Esophagus squamous epithelium (tissue), 5 donors: ENCODE results near the gene GAK. TPM values are rescaled to one million over a fixed set of nuclear protein-coding genes. Genes with fewer than 3 reads are reported as not detected.

Experiments used
- DNase-seq: peaks from one replicate; lab custom pipeline; 2025; lab: John Stamatoyannopoulos, UW
- H3K27ac ChIP-seq, 4 donors: fragments of 200-600 bp; sonication (generic); one replicate each; pipeline ENCODE4 v1.5.1; 2016 to 2019; ENCODE audit warnings: mild to moderate bottlenecking in 1 of 4
- H3K27me3 ChIP-seq, 4 donors: fragments of 200-600 bp; sonication (generic); 1 replicate in 3 of 4; 2 replicates in 1 of 4; pipeline versions ENCODE4 v1.5.1 to v1.6.0; 2017 to 2021; ENCODE audit warnings: antibody characterized with exemption in 1 of 4
- H3K36me3 ChIP-seq, 3 donors: fragments of 200-600 bp; sonication (generic); one replicate each; pipeline ENCODE4 v1.5.1; 2016 to 2019
- H3K4me1 ChIP-seq, 3 donors: fragments of 200-600 bp; sonication (generic); one replicate each; pipeline ENCODE4 v1.5.1; 2017 to 2019
- H3K4me3 ChIP-seq, 4 donors: fragments of 200-600 bp; sonication (generic); 1 replicate in 3 of 4; 2 replicates in 1 of 4; pipeline ENCODE4 v1.5.1; 2016 to 2019; ENCODE audit warnings: mild to moderate bottlenecking in 2 of 4, moderate library complexity in 1 of 4
- H3K9me3 ChIP-seq, 3 donors: fragments of 200-600 bp; sonication (generic); one replicate each; pipeline ENCODE4 v1.5.1; 2016 to 2019
- POLR2A ChIP-seq, 4 donors: fragments of 450-650 bp; IDR thresholded peaks; one replicate each; pipeline ENCODE4 v1.6.1; 2017; ENCODE audit warnings: antibody characterized with exemption in 4 of 4, mild to moderate bottlenecking in 4 of 4, moderate library complexity in 3 of 4
- WGBS, 2 donors: methylation state at CpG; one replicate each; pipeline ENCODE4 v1.1.5; 2018; 5-methylcytosine and 5-hydroxymethylcytosine counted together
- intact Hi-C: fragments of 100-400 bp; cut with DNase I; formaldehyde crosslinking; loops from one replicate; pipeline ENCODE4 v1.15.0; 2022
- total RNA-seq, 4 donors: library from RNA; depleted of rRNA; stranded (reverse); fragments of >200 nt; gene quantifications; one replicate each; pipeline ENCODE4 v1.1.0, GENCODE V29; 2016
- TF ChIP-seq, protein P1 (sequence below), 6 experiments: fragments of 450-650 bp in 4 of 6; fragments of 200-600 bp in 2 of 6; sonication (generic) in 2 of 6; IDR thresholded peaks; one replicate each; pipeline ENCODE4 v1.5.1; 2016 to 2019; ENCODE audit warnings: antibody characterized with exemption in 6 of 6, mild to moderate bottlenecking in 4 of 6, moderate library complexity in 4 of 6
- donor health status: DM: yes; HTN: yes; CAD: no.

Gene GAK
- total RNA-seq, 4 donors from 2014 or later: 70.6 to 97.8 (median 80.7) TPM

DNA sequence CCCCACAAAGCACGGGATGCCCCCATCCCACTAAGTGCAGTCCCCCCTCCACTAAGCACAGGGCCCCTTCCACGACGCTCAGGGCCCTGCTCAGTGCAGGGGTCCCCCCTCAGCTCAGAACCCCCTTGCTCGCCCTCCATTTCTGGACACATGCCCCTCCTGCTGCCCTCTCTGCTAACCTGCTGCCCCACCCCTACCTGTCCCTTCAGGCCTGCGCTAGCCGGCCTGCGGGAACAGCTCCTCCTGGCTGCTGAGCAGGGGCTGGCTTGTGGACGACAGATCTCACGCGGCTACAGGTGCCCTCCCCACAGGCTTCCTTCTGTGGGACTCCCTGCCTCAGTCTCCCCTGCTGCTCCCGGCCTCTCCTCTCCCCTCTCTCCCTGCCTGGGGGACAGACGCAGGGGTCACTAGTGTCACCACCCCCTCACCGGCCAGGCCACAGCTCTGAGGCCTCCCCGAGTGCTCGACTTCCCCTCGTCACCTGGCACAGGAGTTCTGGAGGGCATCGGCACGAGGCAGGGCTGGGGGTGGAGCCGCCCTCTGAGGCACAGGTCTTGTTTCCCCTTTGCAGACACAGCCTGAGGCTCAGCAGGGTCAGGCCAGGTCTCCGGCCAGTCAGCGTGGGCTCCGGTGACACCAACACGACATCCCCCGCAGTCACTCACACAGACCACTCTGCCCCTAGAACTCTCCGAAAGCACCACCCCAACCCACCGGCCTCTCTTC is 21.6 kb downstream of the GAK start:
- H3K27me3 ChIP-seq: no peaks in the 10 kb centered on the region
- no peaks in the 10 kb centered on the region for H3K9me3 ChIP-seq
- H3K4me3 ChIP-seq: no peak overlapping the region
- intact Hi-C loops: no loop called here
- H3K4me1 ChIP-seq: peaks cover 0 to 41% (median 3%) of the 10 kb centered on the region in 3 donors
- peak overlapping the region in 1 of 4 donors; percentile 82 for H3K27ac ChIP-seq
- peaks cover 3 to 78% (median 13%) of the 10 kb centered on the region in 3 donors for H3K36me3 ChIP-seq
- no peak for DNase-seq
- TF ChIP-seq, protein P1, sequence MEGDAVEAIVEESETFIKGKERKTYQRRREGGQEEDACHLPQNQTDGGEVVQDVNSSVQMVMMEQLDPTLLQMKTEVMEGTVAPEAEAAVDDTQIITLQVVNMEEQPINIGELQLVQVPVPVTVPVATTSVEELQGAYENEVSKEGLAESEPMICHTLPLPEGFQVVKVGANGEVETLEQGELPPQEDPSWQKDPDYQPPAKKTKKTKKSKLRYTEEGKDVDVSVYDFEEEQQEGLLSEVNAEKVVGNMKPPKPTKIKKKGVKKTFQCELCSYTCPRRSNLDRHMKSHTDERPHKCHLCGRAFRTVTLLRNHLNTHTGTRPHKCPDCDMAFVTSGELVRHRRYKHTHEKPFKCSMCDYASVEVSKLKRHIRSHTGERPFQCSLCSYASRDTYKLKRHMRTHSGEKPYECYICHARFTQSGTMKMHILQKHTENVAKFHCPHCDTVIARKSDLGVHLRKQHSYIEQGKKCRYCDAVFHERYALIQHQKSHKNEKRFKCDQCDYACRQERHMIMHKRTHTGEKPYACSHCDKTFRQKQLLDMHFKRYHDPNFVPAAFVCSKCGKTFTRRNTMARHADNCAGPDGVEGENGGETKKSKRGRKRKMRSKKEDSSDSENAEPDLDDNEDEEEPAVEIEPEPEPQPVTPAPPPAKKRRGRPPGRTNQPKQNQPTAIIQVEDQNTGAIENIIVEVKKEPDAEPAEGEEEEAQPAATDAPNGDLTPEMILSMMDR (IDR thresholded peaks at IDR 0.05): no peak
- TF ChIP-seq POLR2A (IDR thresholded peaks at IDR 0.05): no peak
- WGBS, 2 donors: 97 to 99% methylated on average over 5 to 11 of the region's 26 CpGs

DNA sequence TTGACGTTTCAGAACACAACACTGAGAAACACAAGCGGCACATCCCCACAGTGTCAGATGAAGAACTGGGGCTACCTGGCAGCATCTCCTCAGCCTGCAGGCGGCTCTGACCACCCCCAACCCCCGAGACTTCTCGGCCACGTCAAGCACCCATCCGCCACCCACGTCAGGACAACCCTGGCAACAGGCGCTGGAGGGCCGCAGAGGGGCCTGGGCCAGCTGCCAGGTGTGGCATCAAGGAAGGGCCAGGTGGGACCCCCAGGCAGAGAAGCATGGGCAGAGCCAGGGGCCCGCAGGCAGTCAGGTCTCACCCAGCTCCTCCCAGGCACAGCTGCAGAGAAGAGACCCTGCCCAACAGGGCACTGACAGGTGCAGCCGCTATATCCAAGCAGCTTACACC is 22.3 kb downstream of the GAK start:
- Histone ChIP-seq H3K36me3 (peaks cover 3 to 84% (median 13%) of the 10 kb centered on the region in 3 donors), H3K9me3 (no peaks in the 10 kb centered on the region), H3K27me3 (no peaks in the 10 kb centered on the region), H3K27ac (no peak overlapping the region), H3K4me1 (peaks cover 0 to 34% (median 3%) of the 10 kb centered on the region in 3 donors), H3K4me3 (no peak overlapping the region)
- 82% methylated on average over 4 of the region's 12 CpGs; no CpG with 5 or more reads in 1 of the 2 donors for WGBS, 2 donors
- intact Hi-C loops: no loop called here
- TF ChIP-seq, protein P1 (IDR thresholded peaks at IDR 0.05): no peak
- TF ChIP-seq POLR2A (IDR thresholded peaks at IDR 0.05): no peak
- no peak for DNase-seq

DNA sequence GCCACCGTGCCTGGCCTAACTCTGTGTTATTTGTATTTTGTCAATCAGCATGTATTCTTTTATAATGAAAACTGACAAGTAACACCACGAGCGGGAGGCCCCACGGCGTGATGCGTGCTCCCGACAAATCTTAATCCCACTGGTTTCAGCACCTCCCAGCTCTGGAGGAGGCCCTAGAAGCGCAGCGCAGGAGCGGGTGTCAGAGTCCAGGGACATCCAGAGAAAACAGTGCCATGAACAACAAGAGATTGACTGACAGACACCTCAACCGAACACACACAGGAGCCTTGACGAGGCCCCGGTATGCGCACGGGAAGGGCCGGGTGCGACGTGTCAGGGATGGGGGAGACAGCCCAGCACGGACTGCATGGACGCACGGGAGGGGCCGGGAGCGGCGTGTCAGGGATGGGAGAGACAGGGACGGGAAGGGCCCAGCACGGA is 23.0 kb downstream of the GAK start:
- TF ChIP-seq, protein P1 (IDR thresholded peaks at IDR 0.05): no peak
- TF ChIP-seq POLR2A (IDR thresholded peaks at IDR 0.05): no peak
- no peak overlapping the region for H3K4me3 ChIP-seq
- no peak for DNase-seq
- peaks cover 3 to 91% (median 18%) of the 10 kb centered on the region in 3 donors for H3K36me3 ChIP-seq
- intact Hi-C loops: no loop called here
- no peaks in the 10 kb centered on the region for H3K9me3 ChIP-seq
- WGBS, 2 donors: 86 to 90% methylated on average over 1 to 13 of the region's 26 CpGs
- H3K27ac ChIP-seq: no peak overlapping the region
- no peaks in the 10 kb centered on the region for H3K27me3 ChIP-seq
- H3K4me1 ChIP-seq: peaks cover 0 to 33% (median 3%) of the 10 kb centered on the region in 3 donors

DNA sequence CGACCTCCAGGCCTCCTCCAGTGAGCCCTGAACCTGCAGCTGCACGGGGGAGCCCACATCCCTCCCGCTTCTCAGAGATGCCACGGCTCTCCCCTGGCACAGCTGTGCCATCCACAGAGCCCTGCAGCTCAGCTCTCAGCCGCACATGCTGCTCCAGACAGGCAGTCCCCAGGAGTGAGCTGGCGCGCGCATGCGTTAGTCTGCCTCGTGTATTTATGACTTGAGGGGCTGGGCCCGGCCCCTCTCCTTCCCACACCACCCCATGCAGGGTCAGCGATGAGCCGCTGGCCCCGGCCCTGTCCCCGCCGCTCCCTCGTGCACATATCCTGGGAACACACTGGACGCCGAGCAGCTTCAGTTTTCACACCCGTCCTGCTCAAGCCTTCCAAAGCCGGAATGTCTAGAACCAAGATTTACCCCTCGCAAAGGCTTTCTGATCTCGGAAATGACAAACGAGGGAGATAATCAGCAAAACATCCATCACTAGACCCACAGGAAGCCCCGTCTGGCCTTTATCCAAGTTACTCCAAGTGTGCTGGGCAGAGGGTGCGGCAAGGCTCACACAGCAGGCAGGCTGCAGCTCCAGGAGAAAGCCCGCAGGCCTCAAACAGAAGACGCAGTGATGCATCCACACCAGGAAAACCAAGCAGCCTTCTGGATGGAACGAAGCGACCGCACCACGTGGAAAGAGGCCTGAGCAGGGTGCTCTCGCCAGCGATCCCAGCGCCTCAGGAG is 24.3 kb downstream of the GAK start:
- intact Hi-C loops: no loop called here

More for the DNA sequence above, 24.3 kb downstream of the GAK start:
- no peak overlapping the region for H3K4me3 ChIP-seq
- H3K27ac ChIP-seq: peak overlapping the region in 1 of 4 donors; percentile 21
- TF ChIP-seq POLR2A (IDR thresholded peaks at IDR 0.05): no peak
- TF ChIP-seq, protein P1 (IDR thresholded peaks at IDR 0.05): no peak
- peaks cover 3 to 99% (median 24%) of the 10 kb centered on the region in 3 donors for H3K36me3 ChIP-seq
- WGBS, 2 donors: 82 to 85% methylated on average over 28 of the region's 35 CpGs
- peaks cover 0 to 28% (median 3%) of the 10 kb centered on the region in 3 donors for H3K4me1 ChIP-seq
- no peaks in the 10 kb centered on the region for H3K27me3 ChIP-seq
- no peak for DNase-seq
- H3K9me3 ChIP-seq: no peaks in the 10 kb centered on the region
